Small intestine (tissue), 7 donors: ENCODE data around the gene SH3RF2. TPM values are rescaled to one million over a fixed set of nuclear protein-coding genes. Genes with fewer than 3 reads are reported as not detected.
A peak's percentile ranks its signal among the peaks of the same experiment; 100 is the strongest.
"Not testable (repeated sequence)": the region's sequence is repeated elsewhere in the genome, so short reads cannot be mapped to it uniquely, and the experiment has no call there.

Source experiments
- DNase-seq, 2 donors: peaks; one replicate each; pipeline versions ENCODE4 v3.0.0 to v3.0.0-alpha.2; 2013
- FAIRE-seq: peaks from 2 replicates; lab custom pipeline; 2012; peaks lifted over from hg19 to GRCh38; lab: Jason Lieb, UNC
- H3K27ac ChIP-seq, 3 donors: one replicate each; pipeline ENCODE4 v1.5.1; 2013; ENCODE audit warnings: low read length in 2 of 3, mild to moderate bottlenecking in 2 of 3, control low read depth in 1 of 3, inconsistent platforms in 1 of 3, low read depth in 1 of 3, moderate library complexity in 1 of 3
- H3K27me3 ChIP-seq, 3 donors: one replicate each; pipeline ENCODE4 v1.6.1; 2013; ENCODE audit warnings: low read length in 3 of 3, inconsistent platforms in 1 of 3; ENCODE audit not compliant: control insufficient read depth in 3 of 3, insufficient read depth in 3 of 3
- H3K36me3 ChIP-seq, 3 donors: one replicate each; pipeline ENCODE4 v1.6.1; 2013; ENCODE audit warnings: low read length in 3 of 3, inconsistent platforms in 1 of 3, low read depth in 1 of 3, mild to moderate bottlenecking in 1 of 3, moderate library complexity in 1 of 3; ENCODE audit not compliant: control insufficient read depth in 3 of 3, insufficient read depth in 2 of 3
- H3K4me1 ChIP-seq, 3 donors: one replicate each; pipeline ENCODE4 v1.6.1; 2013; ENCODE audit warnings: low read length in 2 of 3, inconsistent platforms in 1 of 3, low read depth in 1 of 3, mild to moderate bottlenecking in 1 of 3, moderate library complexity in 1 of 3; ENCODE audit not compliant: control insufficient read depth in 3 of 3, insufficient read depth in 2 of 3
- H3K4me3 ChIP-seq, 3 donors: one replicate each; pipeline ENCODE4 v1.5.1; 2013; ENCODE audit warnings: low read length in 3 of 3, control low read depth in 1 of 3, inconsistent platforms in 1 of 3, low read depth in 1 of 3, mild to moderate bottlenecking in 1 of 3, moderate library complexity in 1 of 3
- H3K9me3 ChIP-seq, 2 donors: one replicate each; pipeline ENCODE4 v1.6.1; 2013; ENCODE audit warnings: low read depth in 1 of 2, low read length in 1 of 2; ENCODE audit not compliant: control insufficient read depth in 2 of 2, insufficient read depth in 1 of 2
- WGBS, 3 donors: extraction: QIAGEN DNeasy Blood & Tissue Kit; methylation state at CpG; one replicate each; pipeline ENCODE4 v1.1.7; 2013; 5-methylcytosine and 5-hydroxymethylcytosine counted together
- polyA plus RNA-seq, 4 donors: library from polyadenylated mRNA; stranded (reverse) in 3 of 4; unstranded in 1 of 4; fragments of 200-250 nt in 3 of 4; fragments of 120-200 nt in 1 of 4; gene quantifications; one replicate each; pipeline versions ENCODE4 v1.2.1 to v1.2.3, GENCODE V29; 2013
- donor health status: healthy with polysubstance abuse.
- donor health status: control.
- donor health status: control.
- donor health status: Bipolar disorder and iron deficiency.
- donor health status: healthy.

SH3RF2 gene
- polyA plus RNA-seq, 4 donors, result 14.3 to 44.0 (median 24.3) TPM

- no peak overlapping the region for H3K4me3 ChIP-seq
- FAIRE-seq (no peak), DNase-seq (peak; percentile 60 to 91)
- 16 to 52% (median 37%) methylated on average over 4 of the region's 4 CpGs for WGBS, 3 donors
- no peaks in the 10 kb centered on the region for H3K36me3 ChIP-seq
- H3K9me3 ChIP-seq, result no peaks in the 10 kb centered on the region
- no peaks in the 10 kb centered on the region for H3K27me3 ChIP-seq
- H3K4me1 ChIP-seq, result peaks cover 0 to 27% (median 5%) of the 10 kb centered on the region in 3 donors
- peak overlapping the region; percentile 58 to 85 (median 67) for H3K27ac ChIP-seq
These were observed 71.6 kb downstream of the SH3RF2 start for GRCh38 chr5:146007989-146008388.

- WGBS, 3 donors, result 13 to 46% (median 34%) methylated on average over 1 of the region's 1 CpG
- peak overlapping the region in 2 of 3 donors; percentile 12 to 67 for H3K27ac ChIP-seq
These were observed 72.6 kb downstream of the SH3RF2 start for GRCh38 chr5:146009020-146009419.

GRCh38 chr5:146010447-146010846 is 74.1 kb downstream of the SH3RF2 start:
- not testable (repeated sequence) for H3K27ac ChIP-seq, H3K4me3 ChIP-seq, H3K9me3 ChIP-seq, H3K27me3 ChIP-seq, DNase-seq, FAIRE-seq
- WGBS, 3 donors, result 75 to 94% (median 83%) methylated on average over 5 of the region's 5 CpGs
- Histone ChIP-seq H3K36me3 (peaks cover 0 to 12% (median 2%) of the 10 kb centered on the region in 3 donors), H3K4me1 (peaks cover 0 to 27% (median 5%) of the 10 kb centered on the region in 3 donors)

More at GRCh38 chr5:146009020-146009419, 72.6 kb downstream of the SH3RF2 start:
- no peak for FAIRE-seq
- H3K27me3 ChIP-seq, result no peaks in the 10 kb centered on the region
- H3K4me3 ChIP-seq, result no peak overlapping the region
- peaks cover 0 to 9% (median 0%) of the 10 kb centered on the region in 3 donors for H3K36me3 ChIP-seq
- peaks cover 0 to 27% (median 5%) of the 10 kb centered on the region in 3 donors for H3K4me1 ChIP-seq
- DNase-seq, result no peak
- no peaks in the 10 kb centered on the region for H3K9me3 ChIP-seq

- peaks cover 0 to 19% (median 4%) of the 10 kb centered on the region in 3 donors for H3K36me3 ChIP-seq
- DNase-seq (no peak), FAIRE-seq (no peak)
- 83 to 90% (median 86%) methylated on average over 9 of the region's 9 CpGs for WGBS, 3 donors
- no peaks in the 10 kb centered on the region for H3K27me3 ChIP-seq
- peaks cover 0 to 6% (median 0%) of the 10 kb centered on the region in 3 donors for H3K4me1 ChIP-seq
- no peaks in the 10 kb centered on the region for H3K9me3 ChIP-seq
- H3K4me3 ChIP-seq, result no peak overlapping the region
- no peak overlapping the region for H3K27ac ChIP-seq
These were observed 77.4 kb downstream of the SH3RF2 start for GRCh38 chr5:146013761-146014160.

GRCh38 chr5:146015001-146015400 is 78.6 kb downstream of the SH3RF2 start:
- Histone ChIP-seq H3K4me1 (no peaks in the 10 kb centered on the region), H3K27me3 (no peaks in the 10 kb centered on the region), H3K27ac (no peak overlapping the region), H3K9me3 (no peaks in the 10 kb centered on the region), H3K4me3 (no peak overlapping the region), H3K36me3 (peaks cover 0 to 19% (median 4%) of the 10 kb centered on the region in 3 donors)
- 89 to 97% (median 92%) methylated on average over 1 of the region's 1 CpG for whole genome bisulfite sequencing, 3 donors
- no peak for FAIRE-seq
- no peak for DNase-seq

GRCh38 chr5:146016764-146017484 is 80.5 kb downstream of the SH3RF2 start:
- H3K4me3 ChIP-seq, result no peak overlapping the region
- WGBS, 3 donors, result 68 to 89% (median 80%) methylated on average over 4 of the region's 4 CpGs
- H3K27me3 ChIP-seq, result no peaks in the 10 kb centered on the region
- no peaks in the 10 kb centered on the region for H3K9me3 ChIP-seq
- peaks cover 0 to 21% (median 6%) of the 10 kb centered on the region in 3 donors for H3K36me3 ChIP-seq
- DNase-seq (no peak), FAIRE-seq (no peak)
- H3K27ac ChIP-seq, result no peak overlapping the region
- no peaks in the 10 kb centered on the region for H3K4me1 ChIP-seq

GRCh38 chr5:146018514-146019375 is 82.4 kb downstream of the SH3RF2 start:
- Histone ChIP-seq H3K27ac (no peak overlapping the region), H3K27me3 (no peaks in the 10 kb centered on the region), H3K36me3 (peaks cover 0 to 23% (median 6%) of the 10 kb centered on the region in 3 donors), H3K9me3 (no peaks in the 10 kb centered on the region), H3K4me1 (no peaks in the 10 kb centered on the region), H3K4me3 (no peak overlapping the region)
- FAIRE-seq (no peak), DNase-seq (no peak)
- WGBS, 3 donors, result 61 to 87% (median 75%) methylated on average over 5 of the region's 5 CpGs

- peaks cover 0 to 17% (median 5%) of the 10 kb centered on the region in 3 donors for H3K36me3 ChIP-seq
- peaks cover 0 to 4% (median 1%) of the 10 kb centered on the region in 3 donors for H3K4me1 ChIP-seq
- H3K27me3 ChIP-seq, result no peaks in the 10 kb centered on the region
- WGBS, 3 donors, result 15 to 32% (median 24%) methylated on average over 2 of the region's 2 CpGs
- no peak for DNase-seq
- FAIRE-seq, result no peak
- no peak overlapping the region for H3K4me3 ChIP-seq
- H3K27ac ChIP-seq, result no peak overlapping the region
- no peaks in the 10 kb centered on the region for H3K9me3 ChIP-seq
These were observed 83.7 kb downstream of the SH3RF2 start for GRCh38 chr5:146020100-146020499.
